ENCODE results near the gene HOXB9. TPM values are rescaled to one million over a fixed set of nuclear protein-coding genes. Genes with fewer than 3 reads are reported as not detected.
A peak's percentile ranks its signal among the peaks of the same experiment; 100 is the strongest.

HOXB9 gene
- total RNA-seq, 1 experiment from 2014 or later, result 1.4 TPM

DNA sequence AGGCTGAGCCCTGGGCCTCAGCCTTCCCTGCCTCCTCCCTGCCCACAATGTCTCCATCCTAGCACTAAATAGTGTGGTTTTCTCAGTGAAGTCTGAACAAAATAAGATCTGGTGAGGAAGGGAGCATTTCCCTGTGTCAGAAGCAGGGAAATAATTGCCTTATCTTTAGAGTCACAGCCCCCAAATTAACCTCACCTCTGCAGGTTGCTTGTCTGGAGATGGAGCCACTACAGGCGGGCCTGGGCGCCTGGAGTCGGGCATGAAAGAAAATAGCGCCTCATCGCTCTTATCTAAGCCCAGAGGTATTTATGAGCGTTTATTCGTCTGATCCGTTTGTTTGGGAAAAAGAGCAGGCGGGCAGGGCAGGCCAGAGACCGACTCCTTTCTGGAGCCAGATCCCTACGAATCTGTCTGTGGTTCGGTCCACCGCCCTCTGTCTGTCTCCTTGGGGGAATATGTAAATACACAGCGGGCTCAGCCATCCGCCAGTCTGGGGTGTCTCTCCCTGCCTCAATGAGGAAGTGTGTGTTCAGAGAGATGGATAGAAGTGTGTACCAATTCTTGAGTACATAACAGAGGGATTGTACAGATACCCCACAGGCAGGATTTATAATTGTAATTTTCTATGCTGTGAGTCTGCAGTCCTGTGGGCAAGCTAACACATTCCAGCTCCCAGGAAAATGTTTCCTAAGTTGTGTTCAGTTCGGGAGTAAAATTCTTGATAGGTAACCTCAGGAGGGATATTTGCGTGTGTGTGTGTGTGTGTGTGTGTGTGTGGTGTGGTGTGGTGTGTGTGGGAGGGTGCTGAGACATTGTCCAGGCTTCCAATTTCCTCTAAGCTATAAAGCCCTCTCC, 25.7 kb downstream of the HOXB9 start:
- H3K4me3 Mint-ChIP-seq (ENCODE audit: unreplicated experiment), result no peak overlapping the region
- H3K4me1 Mint-ChIP-seq (ENCODE audit: insufficient read depth, unreplicated experiment), result peaks cover 5% of the 10 kb centered on the region
- no peak for DNase-seq (ENCODE audit: unreplicated experiment)
- H3K27me3 Mint-ChIP-seq (ENCODE audit: insufficient read depth, unreplicated experiment), result peaks cover 79% of the 10 kb centered on the region
- ChIA-PET POLR2A (no interaction called here), CTCF (interaction anchor here (0.8 to 1.4 kb wide), 2 partner anchors 253 to 260 kb away, joined by 3 read pairs; no protein-coding TSS in a partner anchor)
- intact Hi-C loops (cut with micrococcal nuclease), result no loop called here
- TF ChIP-seq, protein P1, sequence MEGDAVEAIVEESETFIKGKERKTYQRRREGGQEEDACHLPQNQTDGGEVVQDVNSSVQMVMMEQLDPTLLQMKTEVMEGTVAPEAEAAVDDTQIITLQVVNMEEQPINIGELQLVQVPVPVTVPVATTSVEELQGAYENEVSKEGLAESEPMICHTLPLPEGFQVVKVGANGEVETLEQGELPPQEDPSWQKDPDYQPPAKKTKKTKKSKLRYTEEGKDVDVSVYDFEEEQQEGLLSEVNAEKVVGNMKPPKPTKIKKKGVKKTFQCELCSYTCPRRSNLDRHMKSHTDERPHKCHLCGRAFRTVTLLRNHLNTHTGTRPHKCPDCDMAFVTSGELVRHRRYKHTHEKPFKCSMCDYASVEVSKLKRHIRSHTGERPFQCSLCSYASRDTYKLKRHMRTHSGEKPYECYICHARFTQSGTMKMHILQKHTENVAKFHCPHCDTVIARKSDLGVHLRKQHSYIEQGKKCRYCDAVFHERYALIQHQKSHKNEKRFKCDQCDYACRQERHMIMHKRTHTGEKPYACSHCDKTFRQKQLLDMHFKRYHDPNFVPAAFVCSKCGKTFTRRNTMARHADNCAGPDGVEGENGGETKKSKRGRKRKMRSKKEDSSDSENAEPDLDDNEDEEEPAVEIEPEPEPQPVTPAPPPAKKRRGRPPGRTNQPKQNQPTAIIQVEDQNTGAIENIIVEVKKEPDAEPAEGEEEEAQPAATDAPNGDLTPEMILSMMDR (IDR thresholded peaks at IDR 0.05; ENCODE audit: unreplicated experiment), result no peak
- H3K27ac Mint-ChIP-seq (ENCODE audit: low read depth, unreplicated experiment), result no peak overlapping the region
- no peaks in the 10 kb centered on the region for H3K36me3 Mint-ChIP-seq (ENCODE audit: insufficient read depth, unreplicated experiment)
- H3K9me3 Mint-ChIP-seq (ENCODE audit: unreplicated experiment), result no peaks in the 10 kb centered on the region
- BruUV-seq (replicated peaks), result no TSS peak

DNA sequence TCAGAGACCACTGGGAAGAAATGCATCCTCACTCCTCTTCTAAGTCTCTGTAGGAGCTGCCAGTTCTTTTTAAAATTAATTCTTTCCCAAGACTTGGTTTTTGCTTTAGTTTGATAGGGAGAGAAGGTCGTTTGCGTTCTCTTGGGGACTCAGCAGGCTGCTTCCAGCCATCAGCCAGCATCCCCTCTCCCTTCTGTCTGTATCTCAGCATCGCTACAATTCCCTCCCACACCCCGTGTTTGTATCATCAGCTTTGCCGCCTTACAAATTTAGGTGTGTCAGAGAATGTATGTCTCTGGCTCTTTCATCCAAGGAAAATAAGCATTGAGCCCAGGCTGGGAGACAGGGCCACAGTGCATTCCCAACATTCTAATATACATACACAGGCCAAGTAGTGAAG, 26.8 kb downstream of the HOXB9 start:
- ChIA-PET POLR2A (interaction anchor here (0.7 kb wide), 1 partner anchor 22 kb away, joined by 3 read pairs; no protein-coding TSS in a partner anchor), CTCF (no interaction called here)
- no peak for DNase-seq (ENCODE audit: unreplicated experiment)
- BruUV-seq (replicated peaks), result no TSS peak
- Mint-ChIP-seq H3K27ac (ENCODE audit: low read depth, unreplicated experiment) (no peak overlapping the region), H3K4me1 (ENCODE audit: insufficient read depth, unreplicated experiment) (no peaks in the 10 kb centered on the region), H3K27me3 (ENCODE audit: insufficient read depth, unreplicated experiment) (peaks cover 68% of the 10 kb centered on the region), H3K9me3 (ENCODE audit: unreplicated experiment) (no peaks in the 10 kb centered on the region), H3K4me3 (ENCODE audit: unreplicated experiment) (no peak overlapping the region), H3K36me3 (ENCODE audit: insufficient read depth, unreplicated experiment) (no peaks in the 10 kb centered on the region)
- TF ChIP-seq, protein P1 (IDR thresholded peaks at IDR 0.05; ENCODE audit: unreplicated experiment), result no peak
- intact Hi-C loops (cut with micrococcal nuclease), result no loop called here

DNA sequence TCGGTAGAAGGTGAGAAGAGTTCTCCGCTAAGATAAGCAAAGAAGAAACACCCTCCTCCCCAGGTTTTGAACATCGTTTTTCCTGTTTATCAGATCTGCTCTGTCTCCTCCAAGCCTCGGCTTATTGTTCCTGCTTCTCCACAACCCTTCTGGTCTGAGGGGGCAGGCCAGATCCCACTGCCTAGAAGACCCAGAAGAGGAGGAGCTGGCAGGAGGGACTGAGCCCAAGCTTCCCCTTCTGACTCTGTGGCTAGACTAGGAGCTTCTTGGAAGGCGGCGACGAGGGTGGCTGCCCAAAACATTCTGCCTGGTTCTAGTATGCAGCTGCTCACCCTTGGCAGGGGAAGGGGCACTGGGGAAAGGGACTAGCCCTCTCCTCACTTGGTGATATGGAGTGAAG, 27.4 kb downstream of the HOXB9 start:
- Mint-ChIP-seq H3K4me1 (ENCODE audit: insufficient read depth, unreplicated experiment) (no peaks in the 10 kb centered on the region), H3K27me3 (ENCODE audit: insufficient read depth, unreplicated experiment) (peaks cover 62% of the 10 kb centered on the region), H3K4me3 (ENCODE audit: unreplicated experiment) (no peak overlapping the region), H3K36me3 (ENCODE audit: insufficient read depth, unreplicated experiment) (no peaks in the 10 kb centered on the region), H3K27ac (ENCODE audit: low read depth, unreplicated experiment) (no peak overlapping the region), H3K9me3 (ENCODE audit: unreplicated experiment) (no peaks in the 10 kb centered on the region)
- DNase-seq (ENCODE audit: unreplicated experiment), result no peak
- TF ChIP-seq, protein P1 (IDR thresholded peaks at IDR 0.05; ENCODE audit: unreplicated experiment), result no peak
- BruUV-seq (replicated peaks), result no TSS peak
- POLR2A ChIA-PET, result no interaction called here
- intact Hi-C loops (cut with micrococcal nuclease), result no loop called here
- CTCF ChIA-PET, result interaction anchor here (0.5 to 0.7 kb wide), 2 partner anchors 419 to 502 kb away, joined by 3 to 4 read pairs; no protein-coding TSS in a partner anchor

DNA sequence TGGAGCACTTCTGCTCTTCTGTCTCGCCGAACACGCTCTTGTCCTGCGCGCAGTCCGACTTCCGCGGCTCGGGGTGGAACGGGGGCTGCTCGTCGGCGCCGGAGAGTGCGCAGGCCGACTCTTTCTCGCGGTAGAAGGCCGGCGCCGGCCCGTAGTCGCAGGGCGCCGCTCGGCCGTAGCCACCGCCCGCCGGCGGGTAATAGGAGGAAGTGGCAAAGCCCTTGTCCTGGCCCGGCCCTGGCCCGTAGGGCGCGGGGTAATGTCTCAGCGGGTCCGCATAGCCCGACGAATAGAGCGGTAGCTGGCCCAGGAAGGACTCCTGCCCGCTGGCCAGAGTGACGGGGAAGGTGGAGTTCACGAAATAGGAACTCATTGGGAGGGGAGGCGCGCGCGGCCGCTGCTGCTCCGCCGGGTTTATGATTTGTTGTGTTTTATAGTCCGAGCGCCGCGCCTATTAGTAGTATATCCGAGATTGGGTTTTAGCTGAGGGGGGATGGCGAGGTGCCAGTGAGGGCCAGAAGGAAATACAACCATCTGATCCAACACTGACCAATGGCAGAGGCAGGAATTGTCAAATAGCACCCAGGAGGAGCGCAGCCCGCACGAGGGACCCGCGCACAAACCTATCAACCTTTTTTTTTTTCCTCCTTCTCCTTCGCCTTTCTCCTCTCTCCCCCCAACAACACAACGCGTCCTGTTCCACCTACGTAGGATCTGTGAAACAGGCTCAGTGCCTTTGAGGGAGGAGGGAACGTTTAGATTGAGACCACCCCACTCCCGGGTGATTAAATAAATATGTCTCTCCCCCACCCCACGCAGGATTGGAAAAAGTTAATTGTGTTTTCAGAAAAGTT, 28.2 kb downstream of the HOXB9 start:
- Mint-ChIP-seq H3K27me3 (ENCODE audit: insufficient read depth, unreplicated experiment) (peaks cover 57% of the 10 kb centered on the region), H3K4me1 (ENCODE audit: insufficient read depth, unreplicated experiment) (no peaks in the 10 kb centered on the region), H3K27ac (ENCODE audit: low read depth, unreplicated experiment) (peak overlapping the region; percentile 46), H3K9me3 (ENCODE audit: unreplicated experiment) (no peaks in the 10 kb centered on the region), H3K36me3 (ENCODE audit: insufficient read depth, unreplicated experiment) (no peaks in the 10 kb centered on the region), H3K4me3 (ENCODE audit: unreplicated experiment) (peak overlapping the region; percentile 66)
- DNase-seq (ENCODE audit: unreplicated experiment), result peak; percentile 38
- ChIA-PET CTCF (interaction anchor here (0.5 to 0.7 kb wide), 2 partner anchors 418 to 501 kb away, joined by 3 to 4 read pairs; no protein-coding TSS in a partner anchor), POLR2A (no interaction called here)
- TF ChIP-seq, protein P1 (IDR thresholded peaks at IDR 0.05; ENCODE audit: unreplicated experiment), result no peak
- intact Hi-C loops (cut with micrococcal nuclease), result no loop called here
- BruUV-seq (replicated peaks), result no TSS peak

Data from MCF 10A (cell line).